K562 (cell line): ENCODE data around the gene TUBD1. TPM values are rescaled to one million over a fixed set of nuclear protein-coding genes. Genes with fewer than 3 reads are reported as not detected.

Source experiments
- ATAC-seq: fragments of 200-7000 bp; cut with Tn5 transposase; 3 replicates; pipeline ENCODE4 v1.9.1; 2020; ENCODE audit warnings: moderate library complexity
- BruUV-seq: library from RNA; stranded (reverse); fragments of 400-500 nt; replicated peaks from 2 replicates; lab custom pipeline; 2021; lab: Mats Ljungman, UMichigan
- CTCF ChIA-PET: fragments of 300-600 bp; formaldehyde crosslinking; extraction: SDS; loops from one replicate; lab custom pipeline; 2021; ENCODE audit warnings: low intra/inter-chr PET ratio; lab: Yijun Ruan, JAX
- POLR2A ChIA-PET: fragments of 300-600, 350-650 bp; sonication (Branson Sonifier 250); formaldehyde crosslinking; extraction: SDS; loops from one replicate; lab custom pipeline; 2021; ENCODE audit warnings: antibody characterized with exemption, inconsistent platforms; lab: Yijun Ruan, JAX
- DNase-seq, 4 experiments: peaks; one replicate each; pipeline versions ENCODE4 v3.0.0 to v3.0.0-alpha.2; 2011 to 2018; ENCODE audit warnings: low spot score in 3 of 4, mixed read lengths in 3 of 4; ENCODE audit errors: extremely low read depth in 1 of 4
- FAIRE-seq: peaks from 2 replicates; lab custom pipeline; 2011; peaks lifted over from hg19 to GRCh38; lab: Jason Lieb, UNC
- H2AFZ ChIP-seq: 2 replicates; pipeline ENCODE4 v1.6.0; 2011; ENCODE audit warnings: low read depth, low read length, control low read depth, inconsistent platforms
- H3K27ac ChIP-seq: fragments of 200-600 bp; 3 replicates; pipeline ENCODE4 v1.8.0; 2011; ENCODE audit warnings: low read depth, mild to moderate bottlenecking, control low read depth, inconsistent platforms, low read length, moderate library complexity, mixed read lengths; ENCODE audit errors: extremely low read depth
- H3K27me3 ChIP-seq, 2 experiments: fragments of 300-600 bp in 1 of 2; 2 replicates in 1 of 2; 3 replicates in 1 of 2; pipeline versions ENCODE4 v1.6.0 to v1.8.0; 2011; ENCODE audit warnings: inconsistent platforms in 2 of 2, low read length in 2 of 2, mild to moderate bottlenecking in 1 of 2, mixed read lengths in 1 of 2, moderate library complexity in 1 of 2; ENCODE audit not compliant: control insufficient read depth in 2 of 2, insufficient read depth in 2 of 2
- H3K36me3 ChIP-seq: fragments of 300-600 bp; 3 replicates; pipeline ENCODE4 v1.8.0; 2011; ENCODE audit warnings: mild to moderate bottlenecking, low read length, inconsistent platforms; ENCODE audit not compliant: control insufficient read depth, insufficient read depth
- H3K4me1 ChIP-seq, 2 experiments: fragments of 200-600 bp in 1 of 2; replicated peaks in 1 of 2; 2 replicates in 1 of 2; 3 replicates in 1 of 2; pipeline versions ENCODE4 v1.5.1 to v1.8.0; 2011; ENCODE audit warnings: inconsistent platforms in 2 of 2, low read length in 2 of 2, mild to moderate bottlenecking in 1 of 2, mixed read lengths in 1 of 2, moderate library complexity in 1 of 2; ENCODE audit not compliant: control insufficient read depth in 2 of 2, insufficient read depth in 2 of 2
- H3K4me2 ChIP-seq: 2 replicates; pipeline ENCODE4 v1.6.1; 2011; ENCODE audit warnings: low read length, control low read depth, inconsistent platforms, mixed read lengths; ENCODE audit not compliant: insufficient read depth
- H3K4me3 ChIP-seq: fragments of 200-600 bp; sonication (generic), shearing (Covaris generic); 2 replicates; pipeline ENCODE4 v1.5.1; 2016; ENCODE audit warnings: control low read depth, inconsistent platforms
- H3K79me2 ChIP-seq: fragments of 200-600 bp; 3 replicates; pipeline ENCODE4 v1.8.0; 2011; ENCODE audit warnings: low read length, inconsistent platforms; ENCODE audit not compliant: control insufficient read depth, insufficient read depth
- H3K9ac ChIP-seq, 2 experiments: 2 replicates each; pipeline versions ENCODE4 v1.6.0 to v1.6.1; 2011; ENCODE audit warnings: low read depth in 2 of 2, low read length in 2 of 2, control low read depth in 1 of 2, inconsistent platforms in 1 of 2, mild to moderate bottlenecking in 1 of 2, mixed read lengths in 1 of 2; ENCODE audit not compliant: insufficient read depth in 1 of 2
- H3K9me1 ChIP-seq: one replicate; pipeline ENCODE4 v1.6.0; 2011; ENCODE audit warnings: inconsistent platforms, mild to moderate bottlenecking, low read length, moderate library complexity; ENCODE audit not compliant: control insufficient read depth, insufficient read depth
- H3K9me3 ChIP-seq: replicated peaks from 2 replicates; pipeline ENCODE4 v1.5.1; 2011; ENCODE audit warnings: low read depth, low read length, inconsistent platforms; ENCODE audit not compliant: control insufficient read depth, insufficient read depth
- H4K20me1 ChIP-seq: replicated peaks from 2 replicates; pipeline ENCODE4 v1.6.1; 2011; ENCODE audit warnings: low read length, inconsistent platforms, mixed read lengths; ENCODE audit not compliant: control insufficient read depth, insufficient read depth
- BACH1 ChIP-seq: fragments of 200-800 bp; sonication (Bioruptor generic); IDR thresholded peaks from 2 replicates; pipeline ENCODE4 v1.6.1; 2016; ENCODE audit warnings: missing genetic modification characterization, missing compliant biosample characterization
- CBX8 ChIP-seq: fragments of 200-600 bp; sonication (generic); IDR thresholded peaks from 2 replicates; pipeline ENCODE4 v1.6.1; 2012; ENCODE audit warnings: borderline replicate concordance, mixed run types, low read depth, mild to moderate bottlenecking, moderate library complexity, mixed read lengths, low read length, control low read depth, inconsistent platforms; ENCODE audit not compliant: poor library complexity, severe bottlenecking; ENCODE audit errors: extremely low read depth
- ETS2 ChIP-seq: IDR thresholded peaks from 2 replicates; pipeline ENCODE4 v1.6.1; 2016; ENCODE audit warnings: borderline replicate concordance, missing genetic modification characterization, mild to moderate bottlenecking, moderate library complexity, missing compliant biosample characterization; ENCODE audit not compliant: poor library complexity, severe bottlenecking
- MYC ChIP-seq, 2 experiments: fragments of 250-450 bp in 1 of 2; sonication (Bioruptor Pico) in 1 of 2; IDR thresholded peaks; 2 replicates each; pipeline versions ENCODE4 v1.5.1 to v1.6.1; 2012 to 2021; ENCODE audit warnings: low read depth in 2 of 2, borderline replicate concordance in 1 of 2, improper control_type of control experiment in 1 of 2, low read length in 1 of 2, mild to moderate bottlenecking in 1 of 2, moderate library complexity in 1 of 2
- NFIC ChIP-seq: fragments of 450-650 bp; IDR thresholded peaks from 2 replicates; pipeline ENCODE4 v1.6.1; 2017; ENCODE audit warnings: mild to moderate bottlenecking, inconsistent platforms
- NR3C1 ChIP-seq: sonication (generic); formaldehyde crosslinking; IDR thresholded peaks from 2 replicates; pipeline ENCODE4 v1.8.1; 2022; ENCODE audit warnings: missing genetic modification reagents
- RBM17 ChIP-seq: fragments of 200-400 bp; formaldehyde crosslinking; IDR thresholded peaks from 2 replicates; pipeline ENCODE4 v1.6.1; 2017; ENCODE audit warnings: low read depth, mild to moderate bottlenecking, low read length, borderline replicate concordance
- SAFB ChIP-seq: fragments of 200-400 bp; formaldehyde crosslinking; IDR thresholded peaks from 2 replicates; pipeline ENCODE4 v1.6.1; 2017; ENCODE audit warnings: low read depth, low read length, borderline replicate concordance
- SREBF1 ChIP-seq: fragments of 150-350 bp; IDR thresholded peaks from 2 replicates; pipeline ENCODE4 v1.6.1; 2014; ENCODE audit warnings: antibody characterized with exemption, low read depth, low read length, borderline replicate concordance
- WGBS: fragments of 100-300 bp; shearing (Covaris generic); methylation state at CpG from one replicate; pipeline ENCODE4 v1.1.6; 2016; ENCODE audit warnings: low coverage, mixed read lengths; ENCODE audit not compliant: insufficient coverage; ENCODE audit errors: missing lambda C conversion rate; 5-methylcytosine and 5-hydroxymethylcytosine counted together
- in situ Hi-C: fragments of 300-500 bp; cut with MboI; formaldehyde crosslinking; loops from 4 replicates; pipeline ENCODE4 v1.15.0; 2018; ENCODE audit warnings: inconsistent platforms, mixed read lengths
- intact Hi-C: fragments of 100-400 bp; cut with micrococcal nuclease; formaldehyde crosslinking; loops from 2 replicates; pipeline ENCODE4 v1.14.2; 2022
- polyA plus RNA-seq, 8 experiments: library from polyadenylated mRNA; depleted of rRNA in 4 of 8; stranded (reverse) in 5 of 8; unstranded in 3 of 8; fragments of >200 nt; fragmentation: Nextera tagmentation in 2 of 8; fragmentation: Illumina TruSeq in 1 of 8; extraction: Ambion mirVana in 2 of 8; extraction: Trizol in 1 of 8; gene quantifications; 2 replicates each; pipeline versions ENCODE4 v1.2.1 to v1.2.3, GENCODE V29; 2011 to 2014; ENCODE audit warnings: inconsistent platforms in 1 of 8, missing spikeins in 1 of 8
- total RNA-seq, 7 experiments: library from RNA; depleted of rRNA in 6 of 7; stranded (reverse); fragments of >200 nt in 6 of 7; fragmentation: Illumina TruSeq in 2 of 7; extraction: Trizol in 2 of 7; gene quantifications; 2 replicates each; pipeline versions ENCODE4 v1.2.1 to v1.2.3, GENCODE V29; 2011 to 2021; ENCODE audit warnings: low replicate concordance in 1 of 7
- TF ChIP-seq, protein P1 (sequence below): sonication (generic); formaldehyde crosslinking; IDR thresholded peaks from 2 replicates; pipeline ENCODE4 v1.8.1; 2023; ENCODE audit warnings: mild to moderate bottlenecking, missing genetic modification reagents, moderate library complexity
- TF ChIP-seq, protein P2 (sequence below): fragments of 450-650 bp; IDR thresholded peaks from 2 replicates; pipeline ENCODE4 v1.6.1; 2018; ENCODE audit warnings: mild to moderate bottlenecking, low read depth; ENCODE audit not compliant: partially characterized antibody
- TF ChIP-seq, protein P3 (sequence below), 2 experiments: fragments of 450-650 bp in 1 of 2; sonication (generic) in 1 of 2; formaldehyde crosslinking in 1 of 2; IDR thresholded peaks in 1 of 2; conservative IDR thresholded peaks in 1 of 2; 2 replicates each; pipeline versions ENCODE4 v1.6.1 to v1.8.1; 2016 to 2023; ENCODE audit warnings: mild to moderate bottlenecking in 2 of 2, moderate library complexity in 2 of 2, inconsistent platforms in 1 of 2, missing genetic modification reagents in 1 of 2
- TF ChIP-seq, protein P4 (sequence below): sonication (generic); formaldehyde crosslinking; IDR thresholded peaks from 2 replicates; pipeline ENCODE4 v1.8.0; 2022; ENCODE audit warnings: mild to moderate bottlenecking, missing genetic modification reagents

TUBD1 gene
- total and polyA plus RNA-seq, 9 of the 15 experiments (the other 6 are each of a cell fraction or from before 2014, with no cell fraction given): 10.8 to 35.3 (median 17.9) TPM

DNA sequence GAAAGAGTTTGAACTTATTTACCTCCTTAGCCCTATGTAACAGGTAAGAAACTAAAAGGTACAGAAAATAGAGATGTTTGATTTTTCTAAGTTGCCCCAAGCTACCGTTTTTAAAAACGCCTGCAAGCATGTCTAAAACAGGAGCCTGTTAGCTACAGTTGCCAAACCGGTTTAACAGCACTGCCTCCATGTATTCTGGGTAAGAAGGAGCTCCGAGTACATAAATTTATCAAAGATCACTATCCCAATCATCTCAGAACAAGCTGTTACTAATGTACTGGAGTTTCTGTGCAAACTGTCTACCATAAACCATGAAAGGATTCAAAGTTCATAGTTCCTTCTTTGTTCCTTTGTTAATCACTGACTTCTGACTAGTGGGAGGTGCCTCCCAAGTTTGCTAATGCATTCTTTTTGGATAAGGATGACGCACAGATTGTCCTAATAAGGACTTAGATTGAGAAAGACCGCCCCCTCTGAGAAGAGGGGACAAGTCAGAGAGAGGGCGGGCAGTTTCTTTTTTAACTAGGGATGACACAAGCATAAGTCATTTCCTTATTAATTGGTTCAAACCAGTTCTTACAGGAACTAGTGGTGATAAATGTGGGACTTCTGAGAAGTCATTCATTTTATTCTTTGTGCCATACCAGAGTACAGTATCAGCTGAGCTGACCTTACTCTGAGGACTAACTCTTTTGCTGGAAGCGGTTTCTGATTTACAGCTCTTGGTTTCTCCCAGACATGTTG lies 55.3 kb downstream of the TUBD1 start:
- intact Hi-C loops (loop anchor here (1.0 to 5.0 kb wide), 4 partner anchors 8 to 130 kb away; partner anchors contain the start of genes PTRH2 and VMP1), in situ Hi-C loops (loop anchor here (5.0 kb wide), 1 partner anchor 50 kb away; no protein-coding TSS in a partner anchor)
- peak overlapping the region; percentile 97 for H3K4me2 ChIP-seq
- H4K20me1 ChIP-seq: peaks cover 10% of the 10 kb centered on the region; the same call in 1 of the 2 replicates
- ChIA-PET POLR2A (interaction anchor here (0.6 to 8.2 kb wide), 17 partner anchors 9 to 1510 kb away, joined by 3 to 87 read pairs (median 4); partner anchors contain the start of genes PTRH2, TRIM37 and VMP1), CTCF (interaction anchor here (0.6 to 2.0 kb wide), 2 partner anchors 84 to 535 kb away, joined by 3 to 18 read pairs; no protein-coding TSS in a partner anchor)
- H3K9ac ChIP-seq: peak overlapping the region in 1 of 2 experiments; percentile 98; a peak in 2 of 4 replicates
- ATAC-seq (peak; percentile 80), FAIRE-seq (peak; percentile 84), DNase-seq (peak; percentile 72 to 97 (median 79))
- H2AFZ ChIP-seq: no peak overlapping the region; the same call in 1 of the 2 replicates
- no peaks in the 10 kb centered on the region for H3K9me3 ChIP-seq
- no peaks in the 10 kb centered on the region for H3K9me1 ChIP-seq
- peak overlapping the region; percentile 99 for H3K27ac ChIP-seq
- peaks cover 48% of the 10 kb centered on the region for H3K79me2 ChIP-seq
- peak overlapping the region; percentile 96 for H3K4me3 ChIP-seq
- TSS peak; percentile 99 for BruUV-seq
- H3K4me1 ChIP-seq: peaks cover 2 to 29% of the 10 kb centered on the region in 2 experiments; a peak in 3 of 5 replicates
- 1% methylated on average over 8 of the region's 8 CpGs for WGBS
- H3K27me3 ChIP-seq: no peaks in the 10 kb centered on the region
- H3K36me3 ChIP-seq: peaks cover 43% of the 10 kb centered on the region
- TF ChIP-seq BACH1 (peak; percentile 95), NFIC (peak; percentile 68), MYC (IDR thresholded peaks at IDR 0.05; ENCODE audit: low read depth, low read length) (peak; percentile 62; the same call in 1 of the 2 replicates), MYC (CRISPR knock-in tag; IDR thresholded peaks at IDR 0.05; ENCODE audit: borderline replicate concordance, low read depth) (no peak), RBM17 (no peak), CBX8 (no peak), SREBF1 (no peak), ETS2 (tag) (no peak), SAFB (no peak), NR3C1 (CRISPR knock-in tag) (no peak)
- TF ChIP-seq, protein P1, sequence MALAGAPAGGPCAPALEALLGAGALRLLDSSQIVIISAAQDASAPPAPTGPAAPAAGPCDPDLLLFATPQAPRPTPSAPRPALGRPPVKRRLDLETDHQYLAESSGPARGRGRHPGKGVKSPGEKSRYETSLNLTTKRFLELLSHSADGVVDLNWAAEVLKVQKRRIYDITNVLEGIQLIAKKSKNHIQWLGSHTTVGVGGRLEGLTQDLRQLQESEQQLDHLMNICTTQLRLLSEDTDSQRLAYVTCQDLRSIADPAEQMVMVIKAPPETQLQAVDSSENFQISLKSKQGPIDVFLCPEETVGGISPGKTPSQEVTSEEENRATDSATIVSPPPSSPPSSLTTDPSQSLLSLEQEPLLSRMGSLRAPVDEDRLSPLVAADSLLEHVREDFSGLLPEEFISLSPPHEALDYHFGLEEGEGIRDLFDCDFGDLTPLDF (CRISPR knock-in tag): no peak
- TF ChIP-seq, protein P2, sequence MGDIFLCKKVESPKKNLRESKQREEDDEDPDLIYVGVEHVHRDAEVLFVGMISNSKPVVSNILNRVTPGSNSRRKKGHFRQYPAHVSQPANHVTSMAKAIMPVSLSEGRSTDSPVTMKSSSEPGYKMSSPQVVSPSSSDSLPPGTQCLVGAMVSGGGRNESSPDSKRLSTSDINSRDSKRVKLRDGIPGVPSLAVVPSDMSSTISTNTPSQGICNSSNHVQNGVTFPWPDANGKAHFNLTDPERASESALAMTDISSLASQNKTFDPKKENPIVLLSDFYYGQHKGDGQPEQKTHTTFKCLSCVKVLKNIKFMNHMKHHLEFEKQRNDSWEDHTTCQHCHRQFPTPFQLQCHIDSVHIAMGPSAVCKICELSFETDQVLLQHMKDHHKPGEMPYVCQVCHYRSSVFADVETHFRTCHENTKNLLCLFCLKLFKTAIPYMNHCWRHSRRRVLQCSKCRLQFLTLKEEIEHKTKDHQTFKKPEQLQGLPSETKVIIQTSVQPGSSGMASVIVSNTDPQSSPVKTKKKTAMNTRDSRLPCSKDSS: no peak
- TF ChIP-seq, protein P3, sequence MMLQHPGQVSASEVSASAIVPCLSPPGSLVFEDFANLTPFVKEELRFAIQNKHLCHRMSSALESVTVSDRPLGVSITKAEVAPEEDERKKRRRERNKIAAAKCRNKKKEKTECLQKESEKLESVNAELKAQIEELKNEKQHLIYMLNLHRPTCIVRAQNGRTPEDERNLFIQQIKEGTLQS (IDR thresholded peaks at IDR 0.05): peak; percentile 96
- TF ChIP-seq, protein P3 (CRISPR knock-in tag; conservative IDR thresholded peaks at IDR 0.05): peak; percentile 5; the same call in 1 of the 2 replicates
- TF ChIP-seq, protein P4, sequence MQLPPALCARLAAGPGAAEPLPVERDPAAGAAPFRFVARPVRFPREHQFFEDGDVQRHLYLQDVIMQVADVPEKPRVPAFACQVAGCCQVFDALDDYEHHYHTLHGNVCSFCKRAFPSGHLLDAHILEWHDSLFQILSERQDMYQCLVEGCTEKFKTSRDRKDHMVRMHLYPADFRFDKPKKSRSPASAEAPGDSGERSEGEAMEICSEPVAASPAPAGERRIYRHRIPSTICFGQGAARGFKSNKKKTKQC (CRISPR knock-in tag): no peak
